Neural progenitor cell (in vitro differentiated cells): ENCODE data around the gene HLA-DPB1.

Experiments
- EZH2 ChIP-seq: fragments of 200-600 bp; sonication (generic); IDR thresholded peaks from 2 replicates; pipeline ENCODE4 v1.6.1; 2017; ENCODE audit warnings: antibody characterized with exemption, mild to moderate bottlenecking, moderate library complexity
- TF ChIP-seq, protein P1 (sequence below): fragments of 200-600 bp; sonication (generic); IDR thresholded peaks from 2 replicates; pipeline ENCODE4 v1.5.1; 2017; ENCODE audit warnings: antibody characterized with exemption, mild to moderate bottlenecking

DNA sequence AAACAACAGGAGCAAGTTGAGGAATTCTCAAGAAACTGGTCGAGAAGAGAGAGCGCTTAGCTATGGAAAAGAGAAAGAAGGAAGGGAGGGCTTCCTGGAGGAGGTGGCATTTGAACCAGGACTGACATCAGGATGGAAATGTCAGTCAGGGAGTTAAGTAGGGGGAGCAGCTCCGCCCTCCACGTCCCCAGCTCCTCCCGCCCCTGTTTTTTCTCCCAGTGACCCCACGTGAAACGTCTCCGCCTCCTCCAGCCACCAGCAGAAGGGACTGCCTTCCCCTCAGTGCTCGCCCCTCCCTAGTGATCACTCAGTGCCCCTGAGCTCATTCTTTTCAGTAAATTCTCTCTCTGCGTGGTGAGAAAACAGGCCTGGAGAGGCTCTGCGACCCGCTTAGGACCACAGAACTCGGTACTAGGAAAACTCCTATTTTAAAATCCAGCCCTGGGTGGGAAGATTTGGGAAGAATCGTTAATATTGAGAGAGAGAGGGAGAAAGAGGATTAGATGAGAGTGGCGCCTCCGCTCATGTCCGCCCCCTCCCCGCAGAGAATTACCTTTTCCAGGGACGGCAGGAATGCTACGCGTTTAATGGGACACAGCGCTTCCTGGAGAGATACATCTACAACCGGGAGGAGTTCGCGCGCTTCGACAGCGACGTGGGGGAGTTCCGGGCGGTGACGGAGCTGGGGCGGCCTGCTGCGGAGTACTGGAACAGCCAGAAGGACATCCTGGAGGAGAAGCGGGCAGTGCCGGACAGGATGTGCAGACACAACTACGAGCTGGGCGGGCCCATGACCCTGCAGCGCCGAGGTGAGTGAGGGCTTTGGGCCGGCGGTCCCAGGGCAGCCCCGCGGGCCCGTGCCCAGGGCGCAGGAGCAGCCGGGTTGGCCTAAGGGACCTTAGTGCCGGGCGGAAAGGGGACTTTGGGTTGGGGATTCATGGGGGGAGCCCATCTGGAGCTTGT, 4.6 kb downstream of the HLA-DPB1 start:
- TF ChIP-seq, protein P1, sequence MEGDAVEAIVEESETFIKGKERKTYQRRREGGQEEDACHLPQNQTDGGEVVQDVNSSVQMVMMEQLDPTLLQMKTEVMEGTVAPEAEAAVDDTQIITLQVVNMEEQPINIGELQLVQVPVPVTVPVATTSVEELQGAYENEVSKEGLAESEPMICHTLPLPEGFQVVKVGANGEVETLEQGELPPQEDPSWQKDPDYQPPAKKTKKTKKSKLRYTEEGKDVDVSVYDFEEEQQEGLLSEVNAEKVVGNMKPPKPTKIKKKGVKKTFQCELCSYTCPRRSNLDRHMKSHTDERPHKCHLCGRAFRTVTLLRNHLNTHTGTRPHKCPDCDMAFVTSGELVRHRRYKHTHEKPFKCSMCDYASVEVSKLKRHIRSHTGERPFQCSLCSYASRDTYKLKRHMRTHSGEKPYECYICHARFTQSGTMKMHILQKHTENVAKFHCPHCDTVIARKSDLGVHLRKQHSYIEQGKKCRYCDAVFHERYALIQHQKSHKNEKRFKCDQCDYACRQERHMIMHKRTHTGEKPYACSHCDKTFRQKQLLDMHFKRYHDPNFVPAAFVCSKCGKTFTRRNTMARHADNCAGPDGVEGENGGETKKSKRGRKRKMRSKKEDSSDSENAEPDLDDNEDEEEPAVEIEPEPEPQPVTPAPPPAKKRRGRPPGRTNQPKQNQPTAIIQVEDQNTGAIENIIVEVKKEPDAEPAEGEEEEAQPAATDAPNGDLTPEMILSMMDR, result no peak
- TF ChIP-seq EZH2, result peak; percentile 51
